Rectal smooth muscle tissue (tissue), 1 donor: ENCODE data around the gene MSMO1.

ENCODE experiments used
- H3K27ac ChIP-seq: one replicate; pipeline ENCODE4 v1.7.0; 2013; ENCODE audit warnings: low read depth, low read length, inconsistent platforms
- H3K27me3 ChIP-seq: one replicate; pipeline ENCODE4 v1.7.0; 2013; ENCODE audit warnings: low read length; ENCODE audit not compliant: control insufficient read depth, insufficient read depth
- H3K36me3 ChIP-seq: one replicate; pipeline ENCODE4 v1.7.0; 2013; ENCODE audit warnings: low read length; ENCODE audit not compliant: control insufficient read depth, insufficient read depth
- H3K4me1 ChIP-seq: one replicate; pipeline ENCODE4 v1.7.0; 2013; ENCODE audit warnings: low read length; ENCODE audit not compliant: control insufficient read depth, insufficient read depth
- H3K4me3 ChIP-seq: one replicate; pipeline ENCODE4 v1.7.0; 2013; ENCODE audit warnings: low read length
- H3K9ac ChIP-seq: one replicate; pipeline ENCODE4 v1.7.0; 2013; ENCODE audit warnings: low read length

Gene MSMO1

GRCh38 chr4:165345666-165346417, 18.4 kb downstream of the MSMO1 start:
- Histone ChIP-seq H3K27me3 (no peaks in the 10 kb centered on the region), H3K9ac (no peak overlapping the region), H3K27ac (no peak overlapping the region), H3K4me1 (no peaks in the 10 kb centered on the region), H3K4me3 (no peak overlapping the region), H3K36me3 (no peaks in the 10 kb centered on the region)

DNA sequence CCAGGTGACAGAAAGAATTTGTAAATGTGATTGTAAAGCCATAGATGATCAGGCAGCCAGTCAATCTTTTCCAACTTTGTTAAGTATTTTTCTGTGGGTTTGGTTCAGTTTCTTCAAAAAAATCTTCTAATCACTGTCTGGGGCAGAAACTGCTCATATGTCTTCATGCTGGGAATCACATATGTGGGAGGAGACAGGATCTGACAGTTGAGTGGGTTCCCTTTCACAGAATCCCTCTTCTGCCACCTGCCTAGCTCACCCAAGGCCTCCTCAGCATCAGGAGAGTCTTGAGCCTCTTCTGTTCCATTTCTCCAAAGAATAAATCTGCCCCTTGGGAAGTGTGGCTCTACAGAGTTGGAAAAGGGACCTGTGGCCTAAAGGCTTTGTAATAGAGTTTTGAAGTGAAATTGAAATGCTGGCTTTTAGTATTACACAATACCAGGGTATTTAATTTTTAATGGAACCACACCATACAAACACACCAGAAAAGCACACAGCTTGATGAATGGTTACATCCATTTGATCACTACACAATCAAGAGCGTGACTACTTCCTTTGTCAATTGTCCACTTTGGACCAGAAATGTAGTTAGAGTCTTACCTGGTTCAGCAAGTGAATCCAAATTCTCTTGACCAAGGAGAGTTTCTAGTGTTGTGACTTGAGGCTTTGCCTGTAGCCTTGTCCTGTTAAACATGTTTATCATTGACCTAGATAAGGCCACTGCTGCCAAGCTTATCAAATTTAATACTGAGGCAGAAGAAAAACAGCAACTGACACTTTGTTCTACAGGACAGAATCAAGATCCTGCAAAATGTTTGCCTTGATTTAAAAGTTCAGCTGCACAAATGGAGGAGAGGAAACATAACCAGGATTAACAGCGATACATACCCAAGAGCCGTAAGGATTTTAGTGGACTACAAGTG, 20.4 kb downstream of the MSMO1 start:
- H3K27ac ChIP-seq = no peak overlapping the region
- no peak overlapping the region for H3K9ac ChIP-seq
- no peaks in the 10 kb centered on the region for H3K27me3 ChIP-seq
- H3K4me3 ChIP-seq = no peak overlapping the region
- no peaks in the 10 kb centered on the region for H3K4me1 ChIP-seq
- H3K36me3 ChIP-seq = no peaks in the 10 kb centered on the region

GRCh38 chr4:165351359-165352130, 24.1 kb downstream of the MSMO1 start:
- Histone ChIP-seq H3K27ac (no peak overlapping the region), H3K36me3 (no peaks in the 10 kb centered on the region), H3K4me3 (no peak overlapping the region), H3K9ac (no peak overlapping the region), H3K4me1 (no peaks in the 10 kb centered on the region), H3K27me3 (no peaks in the 10 kb centered on the region)

DNA sequence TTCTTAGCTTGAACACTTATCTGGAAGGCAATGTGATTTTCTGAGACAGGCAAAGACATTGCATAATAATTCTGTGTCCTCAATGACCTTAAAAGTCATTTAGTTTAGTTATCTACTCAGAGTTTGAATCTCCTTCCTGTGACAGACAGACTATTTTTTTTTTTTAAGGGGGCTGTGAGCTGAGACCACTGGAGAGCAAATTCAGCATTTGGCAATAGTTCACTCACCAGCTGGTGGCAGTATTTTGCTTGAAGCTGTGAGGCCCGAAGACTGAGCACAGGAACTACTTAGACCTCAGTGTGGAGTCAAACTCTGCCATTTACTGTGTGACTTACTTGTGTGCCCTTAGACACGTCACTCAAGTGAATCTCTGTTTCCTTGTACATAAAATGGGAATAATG, 28.4 kb downstream of the MSMO1 start:
- no peak overlapping the region for H3K4me3 ChIP-seq
- no peaks in the 10 kb centered on the region for H3K27me3 ChIP-seq
- no peaks in the 10 kb centered on the region for H3K36me3 ChIP-seq
- no peak overlapping the region for H3K9ac ChIP-seq
- H3K27ac ChIP-seq = no peak overlapping the region
- no peaks in the 10 kb centered on the region for H3K4me1 ChIP-seq

GRCh38 chr4:165359506-165359905, 32.0 kb downstream of the MSMO1 start:
- H3K27ac ChIP-seq = no peak overlapping the region
- H3K4me1 ChIP-seq = no peaks in the 10 kb centered on the region
- H3K4me3 ChIP-seq = no peak overlapping the region
- H3K9ac ChIP-seq = no peak overlapping the region
- no peaks in the 10 kb centered on the region for H3K27me3 ChIP-seq
- no peaks in the 10 kb centered on the region for H3K36me3 ChIP-seq

- Histone ChIP-seq H3K9ac (no peak overlapping the region), H3K4me1 (peaks cover 5% of the 10 kb centered on the region), H3K4me3 (no peak overlapping the region), H3K27ac (no peak overlapping the region), H3K36me3 (no peaks in the 10 kb centered on the region), H3K27me3 (no peaks in the 10 kb centered on the region)
Observed at GRCh38 chr4:165360041-165360695, 32.7 kb downstream of the MSMO1 start.

GRCh38 chr4:165360985-165361670, 33.7 kb downstream of the MSMO1 start:
- no peaks in the 10 kb centered on the region for H3K36me3 ChIP-seq
- H3K27ac ChIP-seq = no peak overlapping the region
- H3K4me1 ChIP-seq = peaks cover 5% of the 10 kb centered on the region
- no peak overlapping the region for H3K4me3 ChIP-seq
- no peak overlapping the region for H3K9ac ChIP-seq
- no peaks in the 10 kb centered on the region for H3K27me3 ChIP-seq

GRCh38 chr4:165361810-165362209, 34.3 kb downstream of the MSMO1 start:
- Histone ChIP-seq H3K9ac (no peak overlapping the region), H3K27ac (no peak overlapping the region), H3K27me3 (no peaks in the 10 kb centered on the region), H3K4me3 (no peak overlapping the region), H3K36me3 (no peaks in the 10 kb centered on the region), H3K4me1 (peaks cover 5% of the 10 kb centered on the region)

- H3K4me1 ChIP-seq = peaks cover 5% of the 10 kb centered on the region
- no peaks in the 10 kb centered on the region for H3K27me3 ChIP-seq
- no peak overlapping the region for H3K4me3 ChIP-seq
- H3K27ac ChIP-seq = no peak overlapping the region
- no peaks in the 10 kb centered on the region for H3K36me3 ChIP-seq
- H3K9ac ChIP-seq = no peak overlapping the region
Observed at GRCh38 chr4:165364452-165365080, 37.1 kb downstream of the MSMO1 start.

DNA sequence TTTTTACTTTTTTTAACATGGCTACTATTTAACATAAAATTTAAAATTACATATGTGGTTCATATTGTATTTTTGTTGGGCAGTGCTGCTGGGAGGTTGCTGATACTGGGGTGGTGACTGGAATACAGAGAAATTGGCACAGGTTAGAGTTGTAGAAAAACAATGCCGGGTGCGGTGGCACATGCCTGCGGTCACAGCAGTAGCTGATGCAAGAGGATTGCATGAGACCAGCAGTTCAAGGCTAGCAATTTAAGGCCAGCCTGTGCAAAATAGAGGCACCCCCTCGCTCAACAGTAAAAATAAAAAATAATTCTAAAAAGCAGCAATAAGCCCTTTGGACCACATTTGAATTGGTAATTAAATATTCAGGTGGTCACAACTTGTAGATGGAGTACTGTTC, 39.6 kb downstream of the MSMO1 start:
- Histone ChIP-seq H3K27me3 (no peaks in the 10 kb centered on the region), H3K4me1 (peaks cover 5% of the 10 kb centered on the region)

GRCh38 chr4:165368114-165368513, 40.6 kb downstream of the MSMO1 start:
- Histone ChIP-seq H3K9ac (no peak overlapping the region), H3K4me1 (peaks cover 5% of the 10 kb centered on the region), H3K4me3 (no peak overlapping the region), H3K27ac (no peak overlapping the region), H3K27me3 (no peaks in the 10 kb centered on the region), H3K36me3 (no peaks in the 10 kb centered on the region)

More for the DNA sequence above, 39.6 kb downstream of the MSMO1 start:
- H3K4me3 ChIP-seq = no peak overlapping the region
- no peak overlapping the region for H3K27ac ChIP-seq
- no peak overlapping the region for H3K9ac ChIP-seq
- H3K36me3 ChIP-seq = no peaks in the 10 kb centered on the region
